ENCODE measurements around the gene DIPK1A.

The DIPK1A gene

GRCh38 chr1:92944901-92945747 lies 16.1 kb downstream of the DIPK1A start:
- Histone ChIP-seq H3K36me3 (ENCODE audit: insufficient read depth, low read length) (no peaks in the 10 kb centered on the region), H3K9ac (ENCODE audit: low read depth, low read length) (no peak overlapping the region), H3K4me2 (ENCODE audit: insufficient read depth, low read length) (no peak overlapping the region), H2AFZ (ENCODE audit: low read depth, low read length) (no peak overlapping the region), H3K27me3 (ENCODE audit: insufficient read depth, low read length, poor library complexity) (no peaks in the 10 kb centered on the region), H3K27ac (ENCODE audit: low read length) (no peak overlapping the region), H3K79me2 (ENCODE audit: insufficient read depth, low read length) (peaks cover 93% of the 10 kb centered on the region), H3K4me3 (ENCODE audit: low read depth in 1 of 2, low read length in 2 of 2) (no peak overlapping the region), H3K4me1 (ENCODE audit: insufficient read depth, low read length) (peaks cover 30% of the 10 kb centered on the region), H4K20me1 (ENCODE audit: insufficient read depth, low read length) (peaks cover 5% of the 10 kb centered on the region; the same call in 1 of the 2 replicates), H3K9me3 (ENCODE audit: insufficient read depth, low read length, severe bottlenecking) (no peaks in the 10 kb centered on the region)
- DNase-seq (no peak), ATAC-seq (ENCODE audit: insufficient read depth, low read depth) (no peak)
- no peak for TF ChIP-seq EZH2 (IDR thresholded peaks at IDR 0.05; ENCODE audit: borderline replicate concordance, low read depth, low read length, severe bottlenecking)
- TF ChIP-seq, protein P1, sequence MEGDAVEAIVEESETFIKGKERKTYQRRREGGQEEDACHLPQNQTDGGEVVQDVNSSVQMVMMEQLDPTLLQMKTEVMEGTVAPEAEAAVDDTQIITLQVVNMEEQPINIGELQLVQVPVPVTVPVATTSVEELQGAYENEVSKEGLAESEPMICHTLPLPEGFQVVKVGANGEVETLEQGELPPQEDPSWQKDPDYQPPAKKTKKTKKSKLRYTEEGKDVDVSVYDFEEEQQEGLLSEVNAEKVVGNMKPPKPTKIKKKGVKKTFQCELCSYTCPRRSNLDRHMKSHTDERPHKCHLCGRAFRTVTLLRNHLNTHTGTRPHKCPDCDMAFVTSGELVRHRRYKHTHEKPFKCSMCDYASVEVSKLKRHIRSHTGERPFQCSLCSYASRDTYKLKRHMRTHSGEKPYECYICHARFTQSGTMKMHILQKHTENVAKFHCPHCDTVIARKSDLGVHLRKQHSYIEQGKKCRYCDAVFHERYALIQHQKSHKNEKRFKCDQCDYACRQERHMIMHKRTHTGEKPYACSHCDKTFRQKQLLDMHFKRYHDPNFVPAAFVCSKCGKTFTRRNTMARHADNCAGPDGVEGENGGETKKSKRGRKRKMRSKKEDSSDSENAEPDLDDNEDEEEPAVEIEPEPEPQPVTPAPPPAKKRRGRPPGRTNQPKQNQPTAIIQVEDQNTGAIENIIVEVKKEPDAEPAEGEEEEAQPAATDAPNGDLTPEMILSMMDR (IDR thresholded peaks at IDR 0.05; ENCODE audit: borderline replicate concordance, extremely low read depth, low read length, poor library complexity, severe bottlenecking), result no peak

DNA sequence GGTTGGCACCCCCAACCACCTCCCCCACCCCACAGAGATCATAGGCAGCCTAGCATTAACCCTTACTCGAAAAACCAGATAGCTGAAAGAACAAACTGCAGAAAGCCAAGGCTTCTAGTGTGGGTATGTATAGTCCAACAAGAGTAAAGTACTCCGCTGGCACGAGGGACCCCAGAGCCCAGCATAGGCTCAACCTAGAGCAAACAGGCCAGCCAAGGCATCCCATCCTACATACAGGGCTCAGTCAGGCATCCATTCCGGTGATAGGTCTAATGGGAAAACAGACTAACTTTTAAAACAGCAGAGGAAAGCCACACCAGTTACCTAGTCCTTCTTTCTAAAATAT lies 17.8 kb downstream of the DIPK1A start:
- peaks cover 24% of the 10 kb centered on the region for H3K4me1 ChIP-seq (ENCODE audit: insufficient read depth, low read length)
- H3K27me3 ChIP-seq (ENCODE audit: insufficient read depth, low read length, poor library complexity), result no peaks in the 10 kb centered on the region
- peaks cover 5% of the 10 kb centered on the region; the same call in 1 of the 2 replicates for H4K20me1 ChIP-seq (ENCODE audit: insufficient read depth, low read length)
- no peaks in the 10 kb centered on the region for H3K36me3 ChIP-seq (ENCODE audit: insufficient read depth, low read length)
- DNase-seq (no peak), ATAC-seq (ENCODE audit: insufficient read depth, low read depth) (no peak)
- no peak overlapping the region for H3K9ac ChIP-seq (ENCODE audit: low read depth, low read length)
- H3K9me3 ChIP-seq (ENCODE audit: insufficient read depth, low read length, severe bottlenecking), result no peaks in the 10 kb centered on the region
- no peak overlapping the region for H2AFZ ChIP-seq (ENCODE audit: low read depth, low read length)
- H3K79me2 ChIP-seq (ENCODE audit: insufficient read depth, low read length), result peaks cover 96% of the 10 kb centered on the region
- H3K4me3 ChIP-seq (ENCODE audit: low read depth in 1 of 2, low read length in 2 of 2), result no peak overlapping the region
- TF ChIP-seq, protein P1 (IDR thresholded peaks at IDR 0.05; ENCODE audit: borderline replicate concordance, extremely low read depth, low read length, poor library complexity, severe bottlenecking), result no peak
- TF ChIP-seq EZH2 (IDR thresholded peaks at IDR 0.05; ENCODE audit: borderline replicate concordance, low read depth, low read length, severe bottlenecking), result no peak
- no peak overlapping the region for H3K27ac ChIP-seq (ENCODE audit: low read length)
- no peak overlapping the region for H3K4me2 ChIP-seq (ENCODE audit: insufficient read depth, low read length)

GRCh38 chr1:92940541-92940940 lies 20.7 kb downstream of the DIPK1A start:
- DNase-seq (no peak), ATAC-seq (ENCODE audit: insufficient read depth, low read depth) (no peak)
- H2AFZ ChIP-seq (ENCODE audit: low read depth, low read length), result no peak overlapping the region
- H3K79me2 ChIP-seq (ENCODE audit: insufficient read depth, low read length), result peaks cover 95% of the 10 kb centered on the region
- TF ChIP-seq EZH2 (IDR thresholded peaks at IDR 0.05; ENCODE audit: borderline replicate concordance, low read depth, low read length, severe bottlenecking), result no peak
- TF ChIP-seq, protein P1 (IDR thresholded peaks at IDR 0.05; ENCODE audit: borderline replicate concordance, extremely low read depth, low read length, poor library complexity, severe bottlenecking), result no peak
- H3K27me3 ChIP-seq (ENCODE audit: insufficient read depth, low read length, poor library complexity), result no peaks in the 10 kb centered on the region
- peaks cover 5% of the 10 kb centered on the region; the same call in 1 of the 2 replicates for H4K20me1 ChIP-seq (ENCODE audit: insufficient read depth, low read length)
- H3K4me2 ChIP-seq (ENCODE audit: insufficient read depth, low read length), result no peak overlapping the region
- H3K9me3 ChIP-seq (ENCODE audit: insufficient read depth, low read length, severe bottlenecking), result no peaks in the 10 kb centered on the region
- H3K4me3 ChIP-seq (ENCODE audit: low read depth in 1 of 2, low read length in 2 of 2), result no peak overlapping the region
- peaks cover 20% of the 10 kb centered on the region for H3K4me1 ChIP-seq (ENCODE audit: insufficient read depth, low read length)
- no peaks in the 10 kb centered on the region for H3K36me3 ChIP-seq (ENCODE audit: insufficient read depth, low read length)
- H3K9ac ChIP-seq (ENCODE audit: low read depth, low read length), result no peak overlapping the region
- no peak overlapping the region for H3K27ac ChIP-seq (ENCODE audit: low read length)

All from DND-41 (cell line).